Measurements from ENCODE around the gene OTOF.

OTOF gene

GRCh38 chr2:26477911-26478253 lies at the start of gene OTOF:
Gene OTOF (minus strand): TSS chr2:26478124.
- DNase-seq = no peak

GRCh38 chr2:26526589-26526988 lies 48.7 kb upstream of the OTOF start:
- DNase-seq = no peak

- no peak for DNase-seq
These were observed 48.2 kb upstream of the OTOF start for GRCh38 chr2:26526105-26526504.

GRCh38 chr2:26523750-26524149 lies 45.8 kb upstream of the OTOF start:
- no peak for DNase-seq

- no peak for DNase-seq
These were observed 44.8 kb upstream of the OTOF start for GRCh38 chr2:26522751-26523171.

GRCh38 chr2:26522325-26522724 lies 44.4 kb upstream of the OTOF start:
- no peak for DNase-seq

- no peak for DNase-seq
These were observed 43.9 kb upstream of the OTOF start for GRCh38 chr2:26521913-26522180.

- DNase-seq = no peak
These were observed 43.4 kb upstream of the OTOF start for GRCh38 chr2:26521054-26521912.

- DNase-seq = no peak
These were observed 42.2 kb upstream of the OTOF start for GRCh38 chr2:26520148-26520449.

- peak; percentile 23 for DNase-seq
These were observed 41.6 kb upstream of the OTOF start for GRCh38 chr2:26519396-26520147.

- DNase-seq = no peak
These were observed 38.9 kb upstream of the OTOF start for GRCh38 chr2:26516781-26517180.

- no peak for DNase-seq
These were observed 38.3 kb upstream of the OTOF start for GRCh38 chr2:26516246-26516645.

GRCh38 chr2:26515771-26516170 lies 37.8 kb upstream of the OTOF start:
- DNase-seq = no peak

GRCh38 chr2:26514045-26514444 lies 36.1 kb upstream of the OTOF start:
- no peak for DNase-seq

- DNase-seq = no peak
These were observed 35.3 kb upstream of the OTOF start for GRCh38 chr2:26513261-26513660.

GRCh38 chr2:26511466-26511865 lies 33.5 kb upstream of the OTOF start:
- no peak for DNase-seq

- DNase-seq = no peak
These were observed 32.5 kb upstream of the OTOF start for GRCh38 chr2:26510344-26510973.

GRCh38 chr2:26509141-26509540 lies 31.2 kb upstream of the OTOF start:
- no peak for DNase-seq

GRCh38 chr2:26507932-26508331 lies 30.0 kb upstream of the OTOF start:
- no peak for DNase-seq

GRCh38 chr2:26507088-26507487 lies 29.2 kb upstream of the OTOF start:
- DNase-seq = no peak

- no peak for DNase-seq
These were observed 28.4 kb upstream of the OTOF start for GRCh38 chr2:26506279-26506678.

- DNase-seq = no peak
These were observed 26.1 kb upstream of the OTOF start for GRCh38 chr2:26504002-26504401.

- DNase-seq = peak; percentile 78
These were observed 25.4 kb upstream of the OTOF start for GRCh38 chr2:26503231-26503880.

GRCh38 chr2:26500406-26500805 lies 22.5 kb upstream of the OTOF start:
- DNase-seq = no peak
